Right atrium auricular region (tissue), 2 donors: ENCODE measurements around the gene DOK3. TPM values are rescaled to one million over a fixed set of nuclear protein-coding genes. Genes with fewer than 3 reads are reported as not detected.

Experiments used
- DNase-seq: peaks from one replicate; pipeline ENCODE4 v3.0.0-alpha.2; 2019; ENCODE audit warnings: low spot score
- H3K27ac ChIP-seq, 2 donors: fragments of 200-600 bp; sonication (generic); 1 replicate in 1 of 2; 2 replicates in 1 of 2; pipeline ENCODE4 v1.5.1; 2016 to 2019
- H3K27me3 ChIP-seq, 2 donors: fragments of 200-600 bp; sonication (generic); one replicate each; pipeline versions ENCODE4 v1.5.1 to v1.6.0; 2017 to 2019
- H3K36me3 ChIP-seq: fragments of 200-600 bp; sonication (generic); one replicate; pipeline ENCODE4 v1.5.1; 2016
- H3K4me1 ChIP-seq, 2 donors: fragments of 200-600 bp; sonication (generic); one replicate each; pipeline versions ENCODE4 v1.5.1 to v1.6.0; 2017 to 2019
- H3K4me3 ChIP-seq, 2 donors: fragments of 200-600 bp; sonication (generic); 1 replicate in 1 of 2; 2 replicates in 1 of 2; pipeline ENCODE4 v1.5.1; 2017 to 2019; ENCODE audit warnings: mild to moderate bottlenecking in 1 of 2, moderate library complexity in 1 of 2
- H3K9me3 ChIP-seq, 2 donors: fragments of 200-600 bp; sonication (generic); one replicate each; pipeline ENCODE4 v1.5.1; 2019
- CTCF ChIP-seq, 2 donors: fragments of 200-600 bp; sonication (generic); IDR thresholded peaks; one replicate each; pipeline ENCODE4 v1.5.1; 2019; ENCODE audit warnings: antibody characterized with exemption in 2 of 2
- total RNA-seq, 2 donors: library from RNA; depleted of rRNA; stranded (reverse); fragments of >200 nt; gene quantifications; one replicate each; pipeline ENCODE4 v1.1.0, GENCODE V29; 2016

DOK3 gene
- total RNA-seq, 2 donors from 2014 or later = 1.6 to 2.6 TPM

GRCh38 chr5:177490992-177491391, 18.6 kb downstream of the DOK3 start:
- Histone ChIP-seq H3K36me3 (peaks cover 73% of the 10 kb centered on the region), H3K9me3 (no peaks in the 10 kb centered on the region), H3K4me1 (peaks cover 0 to 52% of the 10 kb centered on the region in 2 donors), H3K27me3 (no peaks in the 10 kb centered on the region), H3K4me3 (no peak overlapping the region), H3K27ac (peak overlapping the region in 1 of 2 donors; percentile 39)
- no peak for TF ChIP-seq CTCF (IDR thresholded peaks at IDR 0.05)
- no peak for DNase-seq

- peak overlapping the region in 1 of 2 donors; percentile 39 for H3K27ac ChIP-seq
- H3K9me3 ChIP-seq = no peaks in the 10 kb centered on the region
- peaks cover 79% of the 10 kb centered on the region for H3K36me3 ChIP-seq
- peaks cover 0 to 47% of the 10 kb centered on the region in 2 donors for H3K4me1 ChIP-seq
- TF ChIP-seq CTCF (IDR thresholded peaks at IDR 0.05) = no peak
- DNase-seq = no peak
- H3K27me3 ChIP-seq = no peaks in the 10 kb centered on the region
- H3K4me3 ChIP-seq = no peak overlapping the region
These were observed 19.2 kb downstream of the DOK3 start for GRCh38 chr5:177490311-177490991.

- H3K36me3 ChIP-seq = peaks cover 83% of the 10 kb centered on the region
- H3K4me1 ChIP-seq = peaks cover 0 to 34% of the 10 kb centered on the region in 2 donors
- H3K9me3 ChIP-seq = no peaks in the 10 kb centered on the region
- no peak overlapping the region for H3K27ac ChIP-seq
- no peak for TF ChIP-seq CTCF (IDR thresholded peaks at IDR 0.05)
- H3K4me3 ChIP-seq = no peak overlapping the region
- no peaks in the 10 kb centered on the region for H3K27me3 ChIP-seq
- no peak for DNase-seq
These were observed 20.4 kb downstream of the DOK3 start for GRCh38 chr5:177489119-177489716.

GRCh38 chr5:177487975-177488374, 21.7 kb downstream of the DOK3 start:
- no peak for DNase-seq
- no peak overlapping the region for H3K27ac ChIP-seq
- peaks cover 82% of the 10 kb centered on the region for H3K36me3 ChIP-seq
- no peaks in the 10 kb centered on the region for H3K27me3 ChIP-seq
- peaks cover 0 to 22% of the 10 kb centered on the region in 2 donors for H3K4me1 ChIP-seq
- no peaks in the 10 kb centered on the region for H3K9me3 ChIP-seq
- TF ChIP-seq CTCF (IDR thresholded peaks at IDR 0.05) = no peak
- H3K4me3 ChIP-seq = no peak overlapping the region

GRCh38 chr5:177487144-177487543, 22.5 kb downstream of the DOK3 start:
- H3K9me3 ChIP-seq = no peaks in the 10 kb centered on the region
- no peak for TF ChIP-seq CTCF (IDR thresholded peaks at IDR 0.05)
- no peak overlapping the region for H3K4me3 ChIP-seq
- H3K36me3 ChIP-seq = peaks cover 75% of the 10 kb centered on the region
- H3K4me1 ChIP-seq = peaks cover 0 to 14% of the 10 kb centered on the region in 2 donors
- H3K27me3 ChIP-seq = no peaks in the 10 kb centered on the region
- H3K27ac ChIP-seq = no peak overlapping the region
- no peak for DNase-seq
